Measurements from ENCODE around the gene TBATA.
A peak's percentile ranks its signal among the peaks of the same experiment; 100 is the strongest.

The TBATA gene

GRCh38 chr10:70785190-70785589, at the start of gene TBATA:
Gene TBATA, minus strand, starts transcription at chr10:70785377. Its CDS starts 1,998 bp downstream, at chr10:70783379.
- TF ChIP-seq MAX (IDR thresholded peaks at IDR 0.05; ENCODE audit: low read depth, low read length): no peak
- no peak for TF ChIP-seq CTCF (IDR thresholded peaks at IDR 0.05; ENCODE audit: low read depth, low read length)
- TF ChIP-seq POLR2A (IDR thresholded peaks at IDR 0.05; ENCODE audit: extremely low read depth, insufficient read length): no peak
- TF ChIP-seq MYC (IDR thresholded peaks at IDR 0.05; ENCODE audit: low read depth, low read length): no peak
- peak; percentile 34 for DNase-seq (ENCODE audit: low read depth)

GRCh38 chr10:70834441-70835151, 49.4 kb upstream of the TBATA start:
- no peak for TF ChIP-seq MYC (IDR thresholded peaks at IDR 0.05; ENCODE audit: low read depth, low read length)
- TF ChIP-seq CTCF (IDR thresholded peaks at IDR 0.05; ENCODE audit: low read depth, low read length): no peak
- no peak for TF ChIP-seq POLR2A (IDR thresholded peaks at IDR 0.05; ENCODE audit: extremely low read depth, insufficient read length)
- TF ChIP-seq MAX (IDR thresholded peaks at IDR 0.05; ENCODE audit: low read depth, low read length): no peak
- DNase-seq (ENCODE audit: low read depth): no peak
- no peak overlapping the region for H3K4me3 ChIP-seq (ENCODE audit: low read depth, low read length)

More at GRCh38 chr10:70785190-70785589, at the start of gene TBATA:
- no peak within 1 kb of the TSS for H3K4me3 ChIP-seq (ENCODE audit: low read depth, low read length)

GRCh38 chr10:70834021-70834420, 48.8 kb upstream of the TBATA start:
- DNase-seq (ENCODE audit: low read depth): no peak
- H3K4me3 ChIP-seq (ENCODE audit: low read depth, low read length): no peak overlapping the region
- no peak for TF ChIP-seq CTCF (IDR thresholded peaks at IDR 0.05; ENCODE audit: low read depth, low read length)
- no peak for TF ChIP-seq MAX (IDR thresholded peaks at IDR 0.05; ENCODE audit: low read depth, low read length)
- no peak for TF ChIP-seq MYC (IDR thresholded peaks at IDR 0.05; ENCODE audit: low read depth, low read length)
- no peak for TF ChIP-seq POLR2A (IDR thresholded peaks at IDR 0.05; ENCODE audit: extremely low read depth, insufficient read length)

GRCh38 chr10:70833601-70834000, 48.4 kb upstream of the TBATA start:
- TF ChIP-seq MYC (IDR thresholded peaks at IDR 0.05; ENCODE audit: low read depth, low read length) (no peak), MAX (IDR thresholded peaks at IDR 0.05; ENCODE audit: low read depth, low read length) (no peak), POLR2A (IDR thresholded peaks at IDR 0.05; ENCODE audit: extremely low read depth, insufficient read length) (no peak), CTCF (IDR thresholded peaks at IDR 0.05; ENCODE audit: low read depth, low read length) (no peak)
- DNase-seq (ENCODE audit: low read depth): no peak
- H3K4me3 ChIP-seq (ENCODE audit: low read depth, low read length): no peak overlapping the region

- TF ChIP-seq POLR2A (IDR thresholded peaks at IDR 0.05; ENCODE audit: extremely low read depth, insufficient read length): no peak
- no peak for TF ChIP-seq CTCF (IDR thresholded peaks at IDR 0.05; ENCODE audit: low read depth, low read length)
- no peak for TF ChIP-seq MYC (IDR thresholded peaks at IDR 0.05; ENCODE audit: low read depth, low read length)
- TF ChIP-seq MAX (IDR thresholded peaks at IDR 0.05; ENCODE audit: low read depth, low read length): no peak
- H3K4me3 ChIP-seq (ENCODE audit: low read depth, low read length): no peak overlapping the region
- peak; percentile 45 for DNase-seq (ENCODE audit: low read depth)
These were observed 47.8 kb upstream of the TBATA start for GRCh38 chr10:70832852-70833528.
